ENCODE results near the gene KLC3.

GRCh38 chr19:45355910-45356309 is 15.4 kb downstream of the KLC3 start:
- TF ChIP-seq POLR2AphosphoS5 (IDR thresholded peaks at IDR 0.05) (no peak), CTCF (IDR thresholded peaks at IDR 0.05) (no peak)
